ENCODE data around the gene HDAC9.

- TF ChIP-seq CTCF (IDR thresholded peaks at IDR 0.05; ENCODE audit: insufficient read depth, low read length, poor library complexity, severe bottlenecking) (no peak), EZH2phosphoT487 (conservative IDR thresholded peaks at IDR 0.05; ENCODE audit: low read length) (no peak)
These were observed 304.4 kb downstream of the HDAC9 start for GRCh38 chr7:18799899-18800298.
